ENCODE results near the gene PRCC. TPM values are rescaled to one million over a fixed set of nuclear protein-coding genes. Genes with fewer than 3 reads are reported as not detected.

PRCC gene
- polyA plus RNA-seq, 4 donors, result 101 to 123 (median 105) TPM

DNA sequence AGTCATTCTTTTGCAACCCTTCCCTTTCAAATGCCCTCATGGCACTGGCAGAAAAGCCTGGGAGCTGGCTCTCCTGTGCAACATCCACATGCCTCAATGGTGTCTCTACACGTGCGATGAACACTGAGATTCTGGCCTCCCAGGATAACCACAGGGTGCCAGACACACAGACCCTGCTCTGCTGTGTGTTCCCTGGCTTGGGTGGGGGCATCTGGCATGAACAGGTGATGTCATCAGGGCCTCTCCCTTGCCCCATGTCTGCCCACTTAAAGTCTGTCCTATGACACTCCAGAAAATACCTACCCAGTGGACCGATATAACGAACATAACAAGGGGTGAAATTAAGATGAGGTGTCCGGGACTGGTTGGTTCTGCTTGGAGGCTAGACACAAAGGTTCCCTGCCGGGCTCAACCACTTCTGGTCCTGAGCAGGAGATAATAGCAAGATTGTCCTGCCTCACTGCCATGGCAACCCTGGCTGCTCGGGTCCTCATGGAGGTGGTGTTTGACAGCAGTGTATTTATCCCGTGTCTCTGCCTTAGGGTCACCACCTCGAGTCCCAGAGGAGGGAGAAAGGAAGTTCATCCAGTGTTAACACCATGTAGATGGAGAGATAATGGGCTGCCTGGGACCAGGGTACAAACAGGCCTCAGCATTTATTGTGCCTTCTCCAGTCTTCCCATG lies 72.2 kb downstream of the PRCC start:
- DNase-seq (ENCODE audit: low read depth in 4 of 4, low spot score in 2 of 4), result no peak

- DNase-seq (ENCODE audit: low read depth in 4 of 4, low spot score in 2 of 4), result no peak
Measured at GRCh38 chr1:156840186-156840897, 73.0 kb downstream of the PRCC start.

- no peak for DNase-seq (ENCODE audit: low read depth in 4 of 4, low spot score in 2 of 4)
Measured at GRCh38 chr1:156840898-156841279, 73.6 kb downstream of the PRCC start.

- no peak for DNase-seq (ENCODE audit: low read depth in 4 of 4, low spot score in 2 of 4)
Measured at GRCh38 chr1:156841295-156841855, 74.0 kb downstream of the PRCC start.

DNA sequence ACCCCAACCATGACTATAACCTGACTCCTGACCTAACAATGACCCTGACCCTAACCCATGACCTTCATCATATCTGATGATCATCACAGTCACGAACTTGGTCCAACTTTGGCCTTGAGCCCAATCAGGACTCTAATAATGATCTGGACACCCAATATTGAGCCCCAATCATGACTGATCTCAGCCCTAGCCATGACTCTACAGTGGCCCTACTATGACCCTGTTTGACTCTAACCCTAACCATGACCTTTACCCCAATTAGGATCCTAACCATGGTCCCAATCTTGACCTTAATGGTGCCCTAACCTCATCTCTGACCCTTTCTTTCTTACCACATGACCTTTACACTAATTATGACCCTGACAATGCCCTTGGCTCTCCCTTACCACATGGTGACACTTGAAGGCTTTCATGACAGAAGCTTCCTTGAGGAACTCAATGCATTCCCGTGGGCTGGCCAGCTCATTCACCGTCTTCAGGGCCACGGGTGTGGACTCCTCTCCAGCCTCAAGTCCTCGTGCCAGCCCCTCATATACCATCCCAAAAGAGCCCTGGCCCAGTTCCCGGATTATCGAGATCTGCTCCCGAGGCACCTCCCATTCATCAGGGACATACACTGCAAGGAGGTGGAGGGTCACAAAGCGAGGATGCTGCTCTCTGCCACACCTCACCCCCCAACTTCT lies 75.4 kb downstream of the PRCC start:
- no peak for DNase-seq (ENCODE audit: low read depth in 4 of 4, low spot score in 2 of 4)

DNA sequence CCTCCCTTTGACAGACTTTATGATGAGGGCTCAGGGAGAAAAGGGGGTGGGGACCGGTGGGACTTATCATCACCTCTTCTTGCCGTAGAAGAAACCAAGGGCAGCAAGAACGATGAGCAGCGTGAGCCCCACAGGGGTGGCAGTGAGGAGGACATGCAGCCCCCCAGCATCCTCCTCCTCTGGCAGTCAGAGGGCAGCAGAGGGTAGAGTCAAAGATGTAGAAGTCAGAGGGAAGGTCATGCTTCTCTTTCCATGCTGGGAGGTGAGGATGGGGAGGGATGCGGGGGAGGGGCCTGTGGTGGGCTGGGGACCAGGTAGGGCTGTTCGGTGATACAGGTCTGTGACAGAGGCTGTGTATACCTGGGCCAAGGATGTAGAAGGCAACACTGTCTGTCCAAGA lies 76.8 kb downstream of the PRCC start:
- no peak for DNase-seq (ENCODE audit: low read depth in 4 of 4, low spot score in 2 of 4)

DNA sequence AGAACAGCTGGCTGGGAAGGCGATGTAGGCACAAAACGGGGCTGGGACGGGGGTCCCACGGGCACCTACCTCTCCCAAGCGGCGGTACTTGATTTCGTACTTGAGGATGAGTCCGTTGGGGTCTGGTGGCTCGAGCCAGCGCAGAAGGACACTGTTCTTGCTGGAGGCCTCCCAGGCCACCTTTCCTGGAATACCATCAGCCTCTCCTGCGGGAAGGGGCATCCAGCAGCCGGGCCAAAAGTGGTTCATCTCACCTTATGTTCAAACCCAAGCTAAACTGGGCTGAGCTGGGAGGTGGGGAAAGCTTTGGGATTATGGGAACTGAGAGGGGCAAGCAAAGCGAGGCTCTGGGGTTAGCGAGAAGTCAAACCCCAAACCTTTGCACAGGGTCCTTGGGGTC lies 77.3 kb downstream of the PRCC start:
- no peak for DNase-seq (ENCODE audit: low read depth in 4 of 4, low spot score in 2 of 4)

- DNase-seq (ENCODE audit: low read depth in 4 of 4, low spot score in 2 of 4), result no peak
Measured at GRCh38 chr1:156845055-156845952, 78.0 kb downstream of the PRCC start.

DNA sequence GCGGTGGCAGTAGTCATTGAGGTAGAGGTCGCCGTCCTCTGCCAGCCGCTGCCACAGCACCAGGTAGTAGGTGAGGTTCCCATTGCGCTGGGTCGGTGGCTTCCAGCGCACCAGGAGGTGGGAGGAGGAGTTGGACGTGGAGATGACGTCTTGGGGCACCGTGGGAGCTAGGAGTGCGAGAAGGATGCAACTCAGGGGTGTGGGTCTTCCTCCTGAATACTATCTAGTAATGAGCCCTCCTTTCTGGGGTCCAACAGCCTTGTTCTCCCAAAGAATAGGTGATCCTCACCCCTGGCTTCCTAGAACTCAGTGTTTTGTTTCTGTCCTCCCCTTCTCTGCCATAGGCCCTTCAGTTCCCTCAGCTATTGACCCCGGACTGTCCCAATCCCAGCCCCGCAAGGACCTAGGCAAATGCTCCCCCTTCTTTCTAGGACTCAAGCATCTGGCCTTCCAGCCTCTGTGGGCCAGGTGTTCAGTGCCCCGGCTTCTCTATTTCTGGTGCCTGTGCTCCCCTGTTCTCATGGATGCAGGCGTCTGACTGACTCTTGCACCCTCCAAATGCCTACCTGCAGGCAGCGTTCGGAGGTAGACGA lies 78.7 kb downstream of the PRCC start:
- no peak for DNase-seq (ENCODE audit: low read depth in 4 of 4, low spot score in 2 of 4)

- no peak for DNase-seq (ENCODE audit: low read depth in 4 of 4, low spot score in 2 of 4)
Measured at GRCh38 chr1:156846643-156847042, 79.3 kb downstream of the PRCC start.

- no peak for DNase-seq (ENCODE audit: low read depth in 4 of 4, low spot score in 2 of 4)
Measured at GRCh38 chr1:156847591-156848460, 80.5 kb downstream of the PRCC start.

DNA sequence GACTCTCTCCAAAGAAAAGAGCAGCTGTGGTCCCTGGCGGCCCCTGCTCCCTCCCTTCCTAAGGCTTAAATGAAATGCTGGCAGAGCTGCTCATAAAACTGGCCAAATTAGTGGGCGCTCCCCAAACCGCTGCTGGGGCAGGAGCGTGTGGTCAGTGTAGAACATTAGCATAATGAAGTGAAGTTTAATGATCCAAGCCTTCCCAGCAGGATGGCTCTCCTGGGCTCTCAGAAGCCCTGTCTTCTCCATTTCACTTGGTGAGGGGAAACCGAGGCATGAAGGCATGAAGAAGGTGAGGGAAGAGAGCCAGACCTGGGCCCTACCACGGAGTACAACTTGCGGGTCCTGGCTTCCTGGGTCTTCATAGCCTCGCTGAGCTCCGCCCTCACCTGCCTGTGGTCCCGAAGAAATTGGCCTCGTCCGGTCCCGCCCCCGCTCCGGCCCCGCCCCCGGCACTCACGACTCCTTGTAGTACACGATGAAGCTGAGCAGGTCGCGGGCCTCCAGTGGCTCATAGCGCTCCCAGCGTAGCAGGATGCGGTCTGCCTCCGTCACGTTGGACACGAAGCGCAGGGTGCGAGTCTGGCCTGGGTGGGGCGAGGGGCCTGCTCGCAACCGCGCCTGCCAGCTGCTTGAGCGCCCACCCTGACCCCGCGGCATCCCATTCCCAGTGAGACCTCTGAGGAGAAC lies 81.3 kb downstream of the PRCC start:
- DNase-seq (ENCODE audit: low read depth in 4 of 4, low spot score in 2 of 4), result no peak

GRCh38 chr1:156849151-156849496 lies 81.8 kb downstream of the PRCC start:
- DNase-seq (ENCODE audit: low read depth in 4 of 4, low spot score in 2 of 4), result no peak

Other genes starting within 250 kb of the PRCC start
- gene IQGAP3, start 195.0 kb upstream of the PRCC start, polyA plus RNA-seq (ENCODE audit: insufficient read length in 4 of 4), result 10 to 100 TPM in 3 of 4 donors, 1 to 10 TPM in 1; 9.6 to 18.8 (median 14.6) TPM
- 1 to 10 TPM in 3 of 4 donors, under 1 TPM in 1; 0.97 to 2.3 (median 1.4) TPM for gene TTC24, start 187.8 kb upstream of the PRCC start, polyA plus RNA-seq (ENCODE audit: insufficient read length in 4 of 4)
- gene NAXE, start 175.8 kb upstream of the PRCC start, polyA plus RNA-seq (ENCODE audit: insufficient read length in 4 of 4), result 10 to 100 TPM; 64.7 to 86.7 (median 77.2) TPM
- 10 to 100 TPM; 28.4 to 36.1 (median 33.7) TPM for gene GPATCH4, start 166.1 kb upstream of the PRCC start, polyA plus RNA-seq (ENCODE audit: insufficient read length in 4 of 4)
- under 1 TPM; 0.16 to 0.62 (median 0.47) TPM for gene HAPLN2, start 148.1 kb upstream of the PRCC start, polyA plus RNA-seq (ENCODE audit: insufficient read length in 4 of 4)
- 1 to 10 TPM in 1 of 4 donors, under 1 TPM in 3; 0.22 to 4.1 (median 0.42) TPM for gene BCAN, start 125.4 kb upstream of the PRCC start, polyA plus RNA-seq (ENCODE audit: insufficient read length in 4 of 4)
- 100 to 1,000 TPM; 144 to 165 (median 153) TPM for gene NES, start 90.1 kb upstream of the PRCC start, polyA plus RNA-seq (ENCODE audit: insufficient read length in 4 of 4)
- gene CRABP2, start 62.0 kb upstream of the PRCC start, polyA plus RNA-seq (ENCODE audit: insufficient read length in 4 of 4), result 100 to 1,000 TPM in 2 of 4 donors, 10 to 100 TPM in 2; 76.4 to 118 (median 97.9) TPM
- gene METTL25B, start 39.1 kb upstream of the PRCC start, polyA plus RNA-seq (ENCODE audit: insufficient read length in 4 of 4), result 10 to 100 TPM; 32.9 to 52.0 (median 39.5) TPM
- gene ISG20L2, start 38.8 kb upstream of the PRCC start, polyA plus RNA-seq (ENCODE audit: insufficient read length in 4 of 4), result 10 to 100 TPM; 41.7 to 47.8 (median 44.8) TPM
- gene MRPL24, start 26.4 kb upstream of the PRCC start, polyA plus RNA-seq (ENCODE audit: insufficient read length in 4 of 4), result 10 to 100 TPM; 68.6 to 77.1 (median 70.2) TPM
- gene HDGF, start 15.9 kb upstream of the PRCC start, polyA plus RNA-seq (ENCODE audit: insufficient read length in 4 of 4), result 100 to 1,000 TPM; 248 to 305 (median 272) TPM
- 1 to 10 TPM in 2 of 4 donors, under 1 TPM in 2; 0.49 to 1.6 (median 1.0) TPM for gene SH2D2A, start 49.3 kb downstream of the PRCC start, polyA plus RNA-seq (ENCODE audit: insufficient read length in 4 of 4)
- gene INSRR, start 91.6 kb downstream of the PRCC start, polyA plus RNA-seq (ENCODE audit: insufficient read length in 4 of 4), result 1 to 10 TPM; 1.6 to 4.4 (median 2.0) TPM
- 1 to 10 TPM; 1.0 to 2.4 (median 1.8) TPM for gene NTRK1, start 93.3 kb downstream of the PRCC start, polyA plus RNA-seq (ENCODE audit: insufficient read length in 4 of 4)
- gene PEAR1, start 126.2 kb downstream of the PRCC start, polyA plus RNA-seq (ENCODE audit: insufficient read length in 4 of 4), result 10 to 100 TPM; 18.2 to 25.5 (median 22.6) TPM
- under 1 TPM; 0.25 to 0.99 (median 0.50) TPM for gene LRRC71, start 153.1 kb downstream of the PRCC start, polyA plus RNA-seq (ENCODE audit: insufficient read length in 4 of 4)